Endometrial microvascular endothelial cells (primary cell): ENCODE results near the gene AKNA. TPM values are rescaled to one million over a fixed set of nuclear protein-coding genes. Genes with fewer than 3 reads are reported as not detected.
"Not testable (repeated sequence)": the region's sequence is repeated elsewhere in the genome, so short reads cannot be mapped to it uniquely, and the experiment has no call there.

Experiments used
- in situ Hi-C: cut with HindIII; loops from 2 replicates; pipeline ENCODE4 v1.10.0; 2017; ENCODE audit warnings: low sequenced_read_pairs, low pct_unique_long_range_greater_than_20kb; ENCODE audit errors: inconsistent ontology term
- total RNA-seq: library from RNA; depleted of rRNA; stranded (reverse); fragments of >200 nt; gene quantifications from one replicate; pipeline ENCODE4 v1.2.3, GENCODE V29; 2015; ENCODE audit errors: inconsistent ontology term

AKNA gene
- total RNA-seq, 1 donor from 2014 or later, result 14.9 TPM

DNA sequence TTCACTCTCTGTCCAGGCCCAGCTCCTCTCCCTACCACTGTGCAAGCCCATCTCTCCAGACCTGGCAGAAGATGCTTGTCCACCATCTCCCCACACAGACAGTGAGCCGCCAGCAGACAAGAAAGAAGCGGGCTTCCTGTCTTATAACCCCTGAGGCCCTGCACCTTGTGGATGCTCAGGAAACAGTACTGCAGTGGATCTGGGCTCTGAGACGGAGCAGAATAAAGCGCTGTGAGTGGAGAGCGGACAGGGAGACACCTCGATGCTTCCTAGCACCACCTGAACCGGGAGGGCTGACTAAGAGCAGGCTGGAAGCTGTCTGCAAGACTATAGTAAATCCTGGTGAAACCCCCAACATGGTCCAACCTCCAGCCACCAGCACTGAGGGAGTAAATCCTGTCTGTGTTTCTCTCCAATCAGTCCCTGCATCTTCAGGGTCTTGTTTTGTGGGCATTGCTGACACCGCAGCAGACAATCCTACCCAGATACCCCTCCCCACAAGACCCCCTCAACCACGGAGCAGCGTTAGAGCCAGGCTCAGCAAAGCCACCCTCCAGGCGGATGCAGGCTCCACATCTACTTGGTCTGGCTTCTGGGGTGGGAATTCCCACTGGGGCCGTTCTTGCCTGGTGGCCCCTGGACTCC, 39.4 kb downstream of the AKNA start:
- in situ Hi-C loops, result no loop called here

DNA sequence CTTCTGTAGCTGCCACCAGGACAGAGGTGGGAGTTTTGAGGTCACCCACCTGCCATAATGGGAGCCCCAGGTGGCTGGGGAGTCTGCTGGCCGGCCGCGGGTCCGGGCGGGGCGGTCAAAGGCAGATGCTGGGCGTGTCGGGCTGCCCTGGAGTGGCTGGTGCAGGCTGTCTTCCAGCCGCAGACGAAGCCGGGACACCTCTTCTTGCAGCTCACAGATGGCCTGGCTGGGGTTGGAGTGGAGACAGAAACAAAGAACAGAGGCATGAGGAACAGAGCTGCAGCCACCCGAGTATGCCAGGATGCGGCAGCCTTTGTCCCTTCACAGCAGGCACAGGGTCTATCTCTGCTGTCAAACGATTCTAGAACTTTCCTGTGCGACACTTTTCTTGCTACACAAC, 40.1 kb downstream of the AKNA start:
- in situ Hi-C loops, result no loop called here

DNA sequence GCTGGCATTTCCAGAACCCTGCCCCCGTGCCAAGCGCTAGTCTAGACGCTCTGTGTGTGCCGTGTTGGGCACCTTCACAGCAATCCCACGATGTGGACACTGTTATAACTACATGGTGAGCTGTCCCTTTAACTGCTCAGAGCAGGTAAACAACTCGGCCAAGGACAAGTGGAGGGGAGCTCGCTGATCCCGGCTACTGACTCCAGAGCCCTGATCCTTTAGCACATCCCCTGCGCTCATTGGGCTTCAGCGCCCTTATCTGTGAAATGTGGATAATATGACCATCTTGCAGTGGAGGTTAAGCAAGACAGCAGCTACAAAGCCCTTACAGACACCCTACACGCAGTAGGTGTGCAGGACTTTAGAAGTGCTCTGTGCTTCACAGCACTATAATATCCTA, 41.6 kb downstream of the AKNA start:
- in situ Hi-C loops, result no loop called here

DNA sequence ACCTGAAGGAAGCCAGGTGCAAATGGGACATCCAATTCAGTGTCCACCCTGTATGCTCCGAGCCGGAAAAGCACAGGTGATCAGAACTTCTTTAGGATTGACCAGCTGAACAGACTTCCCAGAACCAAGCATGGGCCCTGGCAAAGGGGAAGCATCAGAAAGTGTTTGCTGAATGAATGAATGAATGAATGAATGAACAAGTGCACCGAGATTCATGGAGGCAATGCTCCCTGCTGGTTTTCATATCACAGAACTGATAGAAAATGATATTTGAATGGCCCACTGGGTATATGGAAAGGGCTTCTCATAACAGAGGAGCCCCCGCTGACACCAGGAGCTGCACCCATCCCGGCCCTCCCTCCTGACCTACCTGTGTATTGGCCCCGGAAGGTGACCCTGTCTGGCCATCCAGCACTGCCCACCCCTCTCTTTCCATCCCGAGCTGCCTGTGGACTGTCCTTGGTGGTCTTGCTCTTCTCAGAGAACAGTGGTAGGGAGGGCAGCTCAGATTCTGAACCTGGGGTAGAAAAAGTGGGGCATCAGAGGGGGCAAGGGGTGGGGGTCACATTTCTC, 42.2 kb downstream of the AKNA start:
- in situ Hi-C loops, result no loop called here

DNA sequence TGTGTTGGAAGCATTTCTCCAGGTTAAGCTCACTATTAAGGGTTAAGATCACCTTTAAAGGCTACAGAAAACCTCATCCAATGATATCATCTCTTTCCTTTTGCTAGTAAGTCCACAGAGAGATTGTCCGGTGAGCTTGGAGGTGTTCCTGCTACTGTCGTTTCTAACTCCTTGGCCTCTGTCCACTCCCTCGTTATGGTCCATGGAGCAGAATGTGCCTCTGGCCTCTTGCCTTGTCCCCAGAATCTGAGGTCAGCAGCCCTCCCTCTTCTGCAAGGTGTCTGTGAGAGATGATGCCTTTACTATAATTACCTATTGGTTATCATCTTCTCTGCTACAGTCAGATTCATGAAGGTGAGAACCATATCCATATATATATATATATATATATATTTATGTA, 43.1 kb downstream of the AKNA start:
- in situ Hi-C loops, result no loop called here

DNA sequence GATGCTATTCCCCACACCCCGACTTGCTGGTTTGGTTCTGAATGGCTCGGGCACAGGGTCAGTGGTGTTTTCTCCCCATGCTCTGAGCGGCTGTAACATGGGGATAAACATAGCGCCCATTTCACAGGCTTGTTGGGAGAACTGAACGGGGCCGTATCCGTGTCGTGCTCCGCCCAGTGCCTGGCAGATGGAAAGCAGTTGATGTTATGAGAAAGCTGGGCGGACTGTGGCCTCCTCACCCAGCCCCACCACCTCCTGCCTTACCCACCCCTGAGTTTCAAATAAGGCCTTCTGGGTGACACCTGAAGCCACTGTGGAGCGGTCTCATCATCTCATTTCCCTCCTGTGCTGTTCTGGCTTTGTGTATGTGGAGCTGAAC, 43.6 kb downstream of the AKNA start:
- in situ Hi-C loops, result no loop called here

DNA sequence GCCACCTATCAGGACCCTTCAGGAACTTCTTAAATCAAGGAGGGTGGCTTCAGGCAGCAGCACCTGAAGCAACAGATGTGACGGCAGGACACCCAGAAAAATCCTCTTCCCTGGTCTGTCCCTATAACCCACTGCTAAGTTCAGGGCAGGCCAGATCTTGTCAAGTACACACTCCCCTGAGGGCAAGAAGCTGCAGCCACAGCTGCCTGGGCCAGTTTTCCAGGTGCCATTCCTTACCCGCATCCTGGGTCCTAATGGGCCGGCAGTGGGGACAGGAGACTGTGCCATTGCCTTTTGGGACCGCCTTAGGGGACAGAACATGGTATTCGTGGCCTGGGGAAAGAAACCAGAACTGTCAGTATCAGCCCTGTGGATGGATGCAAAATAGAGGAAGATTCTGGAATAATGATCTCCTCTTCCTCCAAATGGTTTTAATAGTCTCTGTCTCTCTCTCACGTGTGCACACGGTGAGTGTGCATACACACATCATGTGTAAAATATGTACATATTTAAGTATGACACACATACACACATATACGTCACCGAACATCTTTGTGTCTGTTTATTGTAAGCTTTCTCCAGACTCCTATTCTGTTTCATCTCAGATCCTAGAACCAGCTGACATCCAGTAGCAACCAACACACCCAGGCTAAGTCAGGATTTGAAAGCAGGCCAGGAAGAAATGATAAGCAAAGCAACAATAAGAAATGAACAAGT, 44.2 kb downstream of the AKNA start:
- in situ Hi-C loops, result no loop called here

DNA sequence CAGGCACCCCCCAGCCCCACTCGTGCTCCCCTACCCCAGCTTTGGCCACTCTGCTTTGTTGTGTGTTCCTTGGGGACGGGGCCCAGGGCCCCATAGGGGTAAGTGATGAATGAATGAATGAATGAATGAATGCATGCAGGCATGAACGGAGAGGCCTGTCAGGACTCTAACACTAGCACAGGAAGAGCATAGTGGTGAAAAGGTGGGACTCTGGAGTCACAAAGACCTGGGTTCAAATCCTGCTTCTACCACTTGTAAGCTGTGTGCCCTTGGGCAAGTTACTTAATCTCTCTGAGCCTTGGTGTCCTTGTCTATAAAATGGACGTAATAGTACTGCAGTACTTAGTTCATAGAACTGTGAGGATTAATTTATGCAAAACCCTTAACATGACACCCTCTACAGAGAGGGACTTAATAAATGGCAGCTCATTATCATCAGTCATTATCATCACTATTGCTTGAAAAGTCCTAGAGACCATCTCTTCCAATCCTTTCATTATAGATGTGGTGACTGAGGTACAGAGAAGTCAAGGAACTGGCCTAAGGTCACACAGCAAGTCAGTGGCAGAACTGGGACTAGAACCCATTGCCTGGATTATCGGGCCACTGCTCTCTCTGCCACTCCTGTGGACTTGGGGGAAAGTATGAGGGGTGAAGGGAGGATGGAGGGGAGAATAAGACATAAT, 44.9 kb downstream of the AKNA start:
- in situ Hi-C loops, result no loop called here

DNA sequence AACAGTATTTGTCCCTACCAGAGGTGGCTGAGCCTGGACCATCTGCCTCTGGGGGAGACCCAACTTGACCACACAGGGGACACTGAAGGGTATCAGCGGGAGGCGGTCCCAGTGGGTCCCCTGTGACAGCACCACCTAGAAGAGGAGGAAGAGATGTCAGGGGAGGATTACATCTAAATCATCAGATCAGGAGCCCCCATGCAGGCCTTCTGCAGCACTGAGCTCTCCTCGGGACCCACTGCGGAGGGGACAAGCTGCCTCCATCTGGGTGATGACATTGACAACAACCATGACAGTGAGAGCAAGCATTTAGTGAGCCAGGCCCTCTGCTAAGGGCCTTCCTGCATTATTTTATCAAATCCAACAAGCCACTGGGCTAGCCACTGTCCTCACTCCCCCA, 45.8 kb downstream of the AKNA start:
- in situ Hi-C loops, result no loop called here

DNA sequence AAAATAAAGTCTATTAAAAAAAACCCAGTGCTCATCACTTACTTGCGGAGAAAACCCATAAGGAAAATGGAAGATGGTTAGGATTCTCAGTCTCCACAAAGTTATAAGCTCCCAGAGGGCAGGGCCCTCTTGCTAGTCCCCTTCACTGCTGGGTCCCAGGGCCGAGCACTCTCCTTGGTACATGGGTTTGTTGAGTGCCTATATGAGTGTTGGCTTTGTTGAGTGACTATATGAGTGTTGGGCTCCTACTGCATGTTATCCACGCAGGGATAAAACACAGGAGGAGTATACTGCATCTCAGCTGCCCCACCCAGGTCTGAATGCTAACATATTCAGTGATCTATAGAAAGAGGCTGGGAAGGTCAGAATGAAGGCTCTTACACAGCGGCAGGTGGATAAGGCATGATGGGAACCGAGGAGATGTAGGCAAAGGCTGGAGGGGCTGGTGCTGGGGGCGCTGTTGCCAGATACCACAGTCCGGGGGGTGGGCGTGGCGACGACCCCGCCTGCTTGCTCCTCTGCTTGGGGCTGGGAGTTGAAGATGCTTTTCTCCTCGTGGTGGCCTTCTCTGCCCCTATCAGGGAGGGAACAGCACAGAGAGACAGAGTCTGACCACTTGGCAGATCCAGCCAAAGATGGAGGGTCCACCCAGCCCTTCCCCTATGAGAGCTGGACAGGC, 46.5 kb downstream of the AKNA start:
- in situ Hi-C loops, result no loop called here

DNA sequence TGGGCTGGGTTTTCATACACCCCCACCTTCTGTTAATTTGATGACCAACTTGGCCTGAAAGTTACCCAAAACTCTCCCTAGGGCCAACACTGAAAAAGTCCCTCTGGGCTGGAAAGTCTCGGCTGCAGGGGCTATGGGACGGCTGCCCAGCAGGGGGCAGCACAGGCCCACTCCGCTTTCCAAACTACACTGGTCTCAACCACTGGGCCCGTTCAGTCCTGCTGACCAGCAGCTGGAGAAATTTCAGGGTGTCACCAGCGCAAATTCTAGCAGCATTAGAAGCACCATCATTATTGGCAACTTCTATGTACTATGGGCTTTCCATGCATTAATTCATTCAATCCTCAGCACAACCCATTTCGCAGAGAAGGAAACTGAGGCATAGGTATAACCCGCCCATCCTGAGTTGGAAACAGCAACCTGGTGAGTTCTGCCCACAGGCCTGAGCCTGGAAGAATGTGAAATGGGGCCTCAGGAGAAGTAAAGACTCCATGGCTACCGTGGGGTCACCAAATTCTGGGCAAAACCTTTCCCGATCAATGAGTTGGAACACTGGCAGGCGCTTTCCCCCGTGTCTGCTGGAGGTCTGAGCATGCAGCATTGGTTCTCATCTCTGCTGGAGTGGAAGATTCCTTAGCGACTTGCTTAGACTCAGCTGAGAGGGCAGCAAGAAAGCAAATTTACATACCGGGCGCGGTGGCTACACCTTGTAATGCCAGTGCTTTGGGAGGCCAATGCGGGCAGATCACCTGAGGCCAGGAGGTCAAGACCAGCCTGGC, 48.5 kb downstream of the AKNA start:
- in situ Hi-C loops, result no loop called here

DNA sequence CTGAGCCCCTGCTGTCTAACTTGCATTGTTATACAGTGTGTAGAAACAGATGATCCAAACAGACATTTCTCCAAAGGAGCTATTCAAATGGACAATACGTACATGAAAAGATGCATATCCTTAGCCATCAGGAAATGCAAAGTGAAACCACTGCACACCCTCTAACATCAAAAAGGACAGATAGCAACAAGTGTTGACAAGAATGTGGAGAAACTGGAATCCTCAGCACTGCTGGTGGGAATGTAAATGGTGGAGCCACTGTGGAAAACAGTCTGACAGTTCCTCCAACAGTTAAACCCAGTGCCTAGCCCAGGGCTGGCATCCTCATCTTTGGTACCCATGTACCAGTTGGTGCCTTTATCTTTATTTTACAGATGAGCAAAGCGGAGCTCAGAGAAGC, 49.6 kb downstream of the AKNA start:
- in situ Hi-C loops, result no loop called here

DNA sequence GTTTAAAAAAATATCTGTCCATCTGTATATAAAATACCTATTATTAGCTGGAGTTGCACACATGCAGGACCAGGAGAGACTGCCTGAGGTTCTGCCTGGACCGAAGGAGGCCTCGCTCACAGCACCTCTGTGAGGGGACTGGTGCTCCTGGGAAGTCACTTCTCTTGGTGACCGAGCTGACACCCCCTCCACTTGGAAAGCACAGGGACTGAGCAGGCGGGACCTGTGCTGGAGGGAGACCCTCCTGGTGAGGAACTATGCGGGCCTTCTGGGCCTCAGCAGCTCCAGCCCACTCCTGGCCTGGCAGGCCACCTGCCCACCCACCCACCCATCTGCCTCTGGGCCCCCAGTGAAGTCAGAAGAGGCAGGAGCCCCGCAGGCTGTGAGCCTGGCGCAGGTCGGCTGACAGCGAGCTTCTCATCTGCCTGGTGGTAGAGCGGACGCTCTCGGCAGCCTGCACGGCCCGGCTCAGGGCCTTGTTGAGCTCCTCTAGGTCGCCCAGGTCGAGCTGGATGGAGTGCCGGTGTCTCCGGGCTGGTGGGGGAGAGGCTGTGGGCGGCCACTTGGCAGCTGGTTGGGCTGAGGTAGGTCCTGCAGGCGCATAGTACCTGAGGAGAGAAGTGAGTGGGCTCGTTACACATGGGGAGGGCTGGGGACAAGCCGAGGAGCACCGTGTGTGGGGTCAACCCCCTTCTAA, 50.9 kb downstream of the AKNA start:
- in situ Hi-C loops, result no loop called here

DNA sequence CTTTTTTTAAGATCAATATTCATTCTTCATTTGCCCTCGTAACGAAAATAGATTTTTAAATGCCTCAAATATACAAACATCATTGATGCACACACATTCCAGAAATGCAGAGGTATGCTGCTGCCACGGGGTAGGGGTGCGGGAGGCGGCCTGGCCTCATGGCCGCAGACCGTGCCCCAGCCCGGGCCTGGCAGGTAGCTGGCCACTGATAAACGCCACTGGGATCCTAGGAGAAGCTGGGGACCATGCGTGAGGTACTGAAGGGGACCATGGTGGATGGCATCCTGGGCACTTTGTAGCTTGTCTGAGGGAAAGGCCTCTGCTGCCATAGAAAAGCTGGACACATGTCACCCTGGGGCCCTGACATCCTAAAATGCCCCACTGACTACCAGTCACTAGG, 51.6 kb downstream of the AKNA start:
- in situ Hi-C loops, result no loop called here

DNA sequence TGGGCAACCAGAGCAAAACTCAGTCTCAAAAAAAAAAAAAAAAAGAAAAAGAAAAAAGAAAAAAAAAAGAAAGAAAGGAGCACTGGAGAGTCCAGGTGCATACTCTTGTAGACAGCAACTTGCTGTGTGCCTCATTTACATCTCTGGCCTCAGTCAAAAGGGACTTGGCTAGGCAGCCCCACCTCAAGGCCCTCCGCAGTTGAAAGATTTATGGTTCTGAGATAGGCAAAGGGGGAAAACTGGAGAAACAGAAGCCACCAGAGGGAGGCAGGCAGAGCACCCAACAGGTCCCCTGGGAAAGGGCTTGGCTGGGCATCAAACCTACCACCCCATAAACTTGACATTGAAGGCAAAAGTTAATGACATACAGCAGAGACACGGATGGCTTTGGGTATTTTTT, 52.0 kb downstream of the AKNA start:
- in situ Hi-C loops, result no loop called here

DNA sequence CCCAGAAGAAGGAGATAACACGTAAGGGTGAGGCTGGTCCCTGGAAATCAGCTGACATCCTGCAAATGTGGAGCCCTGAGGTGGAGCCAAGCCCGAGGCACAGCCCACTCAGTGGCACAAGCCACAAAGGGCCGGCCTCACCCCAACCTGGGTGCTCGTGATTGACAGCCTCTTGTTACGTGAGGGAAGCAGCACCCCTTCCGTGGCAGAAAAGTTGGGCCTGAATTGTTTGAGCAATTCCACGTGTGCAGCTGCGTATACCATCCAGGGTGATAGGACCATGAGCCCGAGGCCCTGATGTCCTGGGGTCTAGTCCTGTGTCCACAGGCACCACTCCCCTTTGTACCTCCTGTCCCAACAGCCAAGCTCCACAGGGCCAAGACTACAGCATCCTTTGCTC, 53.3 kb downstream of the AKNA start:
- in situ Hi-C loops, result no loop called here

DNA sequence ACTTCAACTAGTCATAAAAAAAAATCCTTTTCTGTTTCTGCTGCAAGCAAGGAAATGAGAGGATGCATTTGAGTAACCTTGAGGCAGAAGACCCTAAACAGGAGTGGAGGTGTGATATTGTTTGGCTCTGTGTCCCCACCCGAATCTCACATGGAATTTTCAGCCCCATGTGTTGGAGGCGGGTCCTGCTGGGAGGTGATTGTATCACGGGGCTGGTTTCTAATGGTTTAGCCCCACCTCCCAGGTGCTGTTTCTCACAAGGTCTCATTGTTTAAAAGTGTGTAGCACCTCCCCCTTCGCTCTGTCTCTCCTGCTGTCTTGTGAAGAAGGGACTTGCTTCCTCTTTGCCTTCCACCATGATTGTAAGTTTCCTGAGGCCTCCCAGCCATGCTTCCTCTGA, 54.1 kb downstream of the AKNA start:
- in situ Hi-C loops, result not testable (repeated sequence)

DNA sequence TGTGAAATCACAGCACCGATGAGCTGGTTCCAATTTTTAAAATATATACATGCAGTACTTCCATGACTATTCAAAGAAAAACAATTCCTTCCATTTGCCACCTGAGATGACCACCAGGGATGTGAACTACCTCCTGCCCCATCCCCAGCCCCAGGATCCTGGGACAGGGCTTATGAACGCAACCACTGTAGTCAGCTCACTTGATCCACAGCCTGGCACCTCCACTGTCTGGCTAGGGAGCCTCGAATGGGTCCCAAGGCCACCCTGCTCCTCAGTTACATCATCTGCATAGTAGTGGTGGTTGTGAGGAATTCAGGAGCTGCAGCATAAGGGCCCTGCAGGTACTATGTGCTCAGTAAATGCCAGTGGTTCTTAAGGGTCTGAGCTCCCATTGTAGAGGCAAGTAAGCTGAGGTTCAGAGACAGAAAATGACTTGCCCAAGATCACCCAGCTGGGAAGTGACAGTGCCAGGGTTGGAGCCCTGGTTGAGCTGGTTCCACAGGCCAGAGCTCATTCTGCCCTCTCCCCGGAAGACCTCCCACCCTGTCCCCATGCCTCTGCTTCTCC, 55.2 kb downstream of the AKNA start:
- in situ Hi-C loops, result not testable (repeated sequence)
